Calu3 (cell line): ENCODE measurements around the gene TXK. TPM values are rescaled to one million over a fixed set of nuclear protein-coding genes. Genes with fewer than 3 reads are reported as not detected.

Source experiments
- BruUV-seq: library from RNA; stranded (reverse); fragments of 400-500 nt; replicated peaks from 2 replicates; lab custom pipeline; 2021; lab: Mats Ljungman, UMichigan
- CTCF ChIA-PET: fragments of 300-600 bp; sonication (Branson Sonifier 250); formaldehyde crosslinking; loops from one replicate; lab custom pipeline; 2022; ENCODE audit warnings: antibody characterized with exemption; lab: Charles Lee
- DNase-seq: peaks from one replicate; pipeline ENCODE4 v3.0.0; 2022
- H3K27ac Mint-ChIP-seq: one replicate; pipeline ENCODE4 v1.8.0; 2022; ENCODE audit warnings: mixed read lengths; ENCODE audit not compliant: unreplicated experiment
- H3K27me3 Mint-ChIP-seq: one replicate; pipeline ENCODE4 v1.8.0; 2022; ENCODE audit warnings: mixed read lengths; ENCODE audit not compliant: unreplicated experiment
- H3K36me3 Mint-ChIP-seq: one replicate; pipeline ENCODE4 v1.8.0; 2022; ENCODE audit warnings: mild to moderate bottlenecking, moderate library complexity, mixed read lengths; ENCODE audit not compliant: insufficient read depth, unreplicated experiment
- H3K4me1 Mint-ChIP-seq: one replicate; pipeline ENCODE4 v1.8.0; 2022; ENCODE audit warnings: mild to moderate bottlenecking, low read depth, mixed read lengths; ENCODE audit not compliant: unreplicated experiment
- H3K4me3 Mint-ChIP-seq: one replicate; pipeline ENCODE4 v1.8.0; 2022; ENCODE audit warnings: mild to moderate bottlenecking, low read depth, moderate library complexity, mixed read lengths; ENCODE audit not compliant: unreplicated experiment
- H3K9me3 Mint-ChIP-seq: one replicate; pipeline ENCODE4 v1.8.0; 2022; ENCODE audit warnings: low read depth, mixed read lengths; ENCODE audit not compliant: unreplicated experiment
- intact Hi-C: fragments of 100-400 bp; cut with micrococcal nuclease; formaldehyde crosslinking; loops from one replicate; pipeline ENCODE4 v1.10.0; 2022; ENCODE audit not compliant: unreplicated experiment
- total RNA-seq: library from RNA; stranded (reverse); gene quantifications from 2 replicates; pipeline ENCODE4 v1.2.3, GENCODE V29; 2022
- TF ChIP-seq, protein P1 (sequence below): fragments of 200-600 bp; IDR thresholded peaks from one replicate; pipeline ENCODE4 v1.8.0; 2022; ENCODE audit warnings: antibody characterized with exemption; ENCODE audit not compliant: unreplicated experiment

TXK gene
- total RNA-seq, 1 experiment from 2014 or later = 2.8 TPM

DNA sequence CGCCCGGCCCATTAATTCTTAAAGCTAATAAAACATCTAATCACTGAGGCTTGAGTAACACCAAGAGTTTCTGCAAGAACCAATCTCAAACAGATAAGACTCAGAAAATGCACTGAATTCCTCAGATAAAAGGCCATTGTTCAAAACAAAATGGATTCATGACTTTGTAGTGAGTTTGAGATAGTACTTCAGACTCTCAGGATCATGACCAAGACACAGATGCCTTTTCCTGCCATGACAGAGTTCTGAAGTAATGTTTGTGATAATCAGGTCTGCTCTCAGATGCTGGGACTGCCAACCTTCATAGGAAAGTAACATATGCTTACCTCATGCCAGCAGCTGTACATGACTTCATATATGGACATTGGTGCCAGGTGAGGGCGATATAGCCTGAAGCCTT, 62.9 kb downstream of the TXK start:
- no TSS peak for BruUV-seq
- H3K27me3 Mint-ChIP-seq = no peaks in the 10 kb centered on the region
- H3K4me3 Mint-ChIP-seq = no peak overlapping the region
- H3K4me1 Mint-ChIP-seq = peaks cover 34% of the 10 kb centered on the region
- TF ChIP-seq, protein P1, sequence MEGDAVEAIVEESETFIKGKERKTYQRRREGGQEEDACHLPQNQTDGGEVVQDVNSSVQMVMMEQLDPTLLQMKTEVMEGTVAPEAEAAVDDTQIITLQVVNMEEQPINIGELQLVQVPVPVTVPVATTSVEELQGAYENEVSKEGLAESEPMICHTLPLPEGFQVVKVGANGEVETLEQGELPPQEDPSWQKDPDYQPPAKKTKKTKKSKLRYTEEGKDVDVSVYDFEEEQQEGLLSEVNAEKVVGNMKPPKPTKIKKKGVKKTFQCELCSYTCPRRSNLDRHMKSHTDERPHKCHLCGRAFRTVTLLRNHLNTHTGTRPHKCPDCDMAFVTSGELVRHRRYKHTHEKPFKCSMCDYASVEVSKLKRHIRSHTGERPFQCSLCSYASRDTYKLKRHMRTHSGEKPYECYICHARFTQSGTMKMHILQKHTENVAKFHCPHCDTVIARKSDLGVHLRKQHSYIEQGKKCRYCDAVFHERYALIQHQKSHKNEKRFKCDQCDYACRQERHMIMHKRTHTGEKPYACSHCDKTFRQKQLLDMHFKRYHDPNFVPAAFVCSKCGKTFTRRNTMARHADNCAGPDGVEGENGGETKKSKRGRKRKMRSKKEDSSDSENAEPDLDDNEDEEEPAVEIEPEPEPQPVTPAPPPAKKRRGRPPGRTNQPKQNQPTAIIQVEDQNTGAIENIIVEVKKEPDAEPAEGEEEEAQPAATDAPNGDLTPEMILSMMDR = no peak
- intact Hi-C loops = loop anchor here (5.0 kb wide), 2 partner anchors 39 to 54 kb away; partner anchors contain the start of genes CNGA1 and NIPAL1
- DNase-seq = peak; percentile 25
- peak overlapping the region; percentile 69 for H3K27ac Mint-ChIP-seq
- CTCF ChIA-PET = interaction anchor here (0.8 to 1.0 kb wide), 3 partner anchors 9 to 35 kb away, joined by 3 to 7 read pairs (median 3); no protein-coding TSS in a partner anchor
- H3K9me3 Mint-ChIP-seq = no peaks in the 10 kb centered on the region
- H3K36me3 Mint-ChIP-seq = no peaks in the 10 kb centered on the region

DNA sequence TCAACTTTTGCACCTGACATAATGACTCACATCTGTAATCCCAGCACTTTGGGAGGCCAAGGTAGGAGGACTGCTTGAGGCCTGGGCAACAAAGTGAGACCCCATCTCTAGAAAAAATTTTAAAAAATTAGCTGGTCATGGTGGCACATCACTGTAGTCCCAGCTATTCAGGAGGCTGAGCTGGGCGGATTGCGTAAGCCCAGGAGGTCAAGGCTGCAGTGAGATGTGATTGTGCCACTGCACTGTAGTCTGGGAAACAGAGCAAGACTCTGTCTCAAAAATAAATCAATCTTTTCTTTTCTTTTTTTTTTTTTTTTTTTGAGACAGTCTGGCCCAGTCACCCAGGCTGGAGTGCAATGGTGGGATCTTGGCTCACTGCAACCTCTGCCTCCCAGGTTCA, 65.0 kb downstream of the TXK start:
- DNase-seq = no peak
- CTCF ChIA-PET = no interaction called here
- TF ChIP-seq, protein P1 = no peak
- Mint-ChIP-seq H3K36me3 (no peaks in the 10 kb centered on the region), H3K4me1 (peaks cover 25% of the 10 kb centered on the region), H3K27ac (no peak overlapping the region), H3K27me3 (no peaks in the 10 kb centered on the region), H3K4me3 (no peak overlapping the region), H3K9me3 (no peaks in the 10 kb centered on the region)
- intact Hi-C loops = no loop called here
- BruUV-seq = no TSS peak

DNA sequence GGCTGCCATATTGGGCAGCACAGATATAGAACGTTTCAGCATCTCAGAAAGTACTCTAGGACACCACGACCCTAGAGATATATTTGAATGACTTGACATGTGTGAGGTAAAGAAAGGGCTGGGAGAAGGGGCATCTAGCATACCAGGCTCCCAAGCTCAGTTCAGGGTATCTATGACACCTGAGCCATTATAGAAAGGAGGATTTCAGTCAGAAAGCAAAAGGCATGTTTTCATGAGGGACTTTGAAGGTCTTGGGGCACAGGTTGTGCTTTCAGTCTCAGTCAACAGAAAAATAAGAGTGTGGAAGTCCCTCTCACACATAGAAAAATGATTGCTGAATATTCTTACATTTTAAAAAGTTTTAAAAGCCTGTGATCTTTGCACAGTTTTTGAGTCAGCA, 65.9 kb downstream of the TXK start:
- intact Hi-C loops = no loop called here
- peaks cover 17% of the 10 kb centered on the region for H3K4me1 Mint-ChIP-seq
- no peaks in the 10 kb centered on the region for H3K9me3 Mint-ChIP-seq
- no peak overlapping the region for H3K4me3 Mint-ChIP-seq
- H3K27me3 Mint-ChIP-seq = no peaks in the 10 kb centered on the region
- CTCF ChIA-PET = no interaction called here
- H3K27ac Mint-ChIP-seq = no peak overlapping the region
- no peaks in the 10 kb centered on the region for H3K36me3 Mint-ChIP-seq
- no peak for DNase-seq
- TF ChIP-seq, protein P1 = no peak
- BruUV-seq = no TSS peak

DNA sequence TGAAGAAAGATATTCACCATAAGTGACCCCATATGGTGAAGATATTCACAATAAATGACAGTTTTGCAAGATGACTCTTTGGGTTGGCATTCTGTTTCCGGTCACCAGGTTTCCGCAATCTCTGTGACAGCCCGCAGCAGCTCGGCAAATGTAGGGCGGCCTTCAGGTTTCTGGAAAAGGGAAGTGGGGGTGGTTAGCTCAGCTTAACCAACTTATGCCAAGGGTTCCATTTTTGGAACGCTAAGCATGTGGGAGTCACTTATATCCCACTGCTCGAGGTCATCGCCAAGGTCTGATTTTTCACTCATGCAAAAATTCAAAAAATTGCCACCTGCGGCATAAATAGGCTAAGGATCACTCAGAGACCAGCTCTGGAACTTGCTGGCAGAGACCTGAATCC, 66.5 kb downstream of the TXK start:
- Mint-ChIP-seq H3K4me1 (peaks cover 14% of the 10 kb centered on the region), H3K9me3 (no peaks in the 10 kb centered on the region), H3K27me3 (no peaks in the 10 kb centered on the region), H3K27ac (no peak overlapping the region), H3K4me3 (no peak overlapping the region), H3K36me3 (no peaks in the 10 kb centered on the region)
- DNase-seq = no peak
- CTCF ChIA-PET = no interaction called here
- BruUV-seq = no TSS peak
- intact Hi-C loops = no loop called here
- TF ChIP-seq, protein P1 = no peak
